H9 (cell line): ENCODE results near the gene ZNF586. TPM values are rescaled to one million over a fixed set of nuclear protein-coding genes. Genes with fewer than 3 reads are reported as not detected.

Experiments used
- DNase-seq: peaks from one replicate; pipeline ENCODE4 v3.0.0-alpha.2; 2017
- H2AFZ ChIP-seq: one replicate; pipeline ENCODE4 v1.6.1; 2013; ENCODE audit warnings: mild to moderate bottlenecking, low read length, control low read depth, moderate library complexity
- H2AK5ac ChIP-seq: 2 replicates; pipeline ENCODE4 v1.6.1; 2013; ENCODE audit warnings: low read length, control low read depth, mixed read lengths; ENCODE audit not compliant: insufficient read length
- H2BK120ac ChIP-seq: one replicate; pipeline ENCODE4 v1.6.1; 2013; ENCODE audit warnings: low read depth, mild to moderate bottlenecking, low read length, control low read depth, inconsistent platforms; ENCODE audit not compliant: poor library complexity, severe bottlenecking
- H2BK12ac ChIP-seq: 2 replicates; pipeline ENCODE4 v1.6.1; 2013; ENCODE audit warnings: low read length, control low read depth, mixed read lengths, low read depth; ENCODE audit not compliant: insufficient read length
- H2BK15ac ChIP-seq: 2 replicates; pipeline ENCODE4 v1.6.1; 2013; ENCODE audit warnings: low read depth, low read length, control low read depth
- H2BK20ac ChIP-seq: one replicate; pipeline ENCODE4 v1.6.1; 2013; ENCODE audit warnings: low read depth, mild to moderate bottlenecking, low read length, control low read depth, inconsistent platforms; ENCODE audit not compliant: poor library complexity, severe bottlenecking
- H2BK5ac ChIP-seq: 2 replicates; pipeline ENCODE4 v1.6.1; 2013; ENCODE audit warnings: low read length, control low read depth, mixed read lengths; ENCODE audit not compliant: insufficient read length
- H3K14ac ChIP-seq: 2 replicates; pipeline ENCODE4 v1.6.1; 2013; ENCODE audit warnings: low read length, control low read depth; ENCODE audit not compliant: insufficient read depth
- H3K18ac ChIP-seq: 2 replicates; pipeline ENCODE4 v1.6.1; 2013; ENCODE audit warnings: low read depth, mild to moderate bottlenecking, mixed read lengths, low read length, control low read depth; ENCODE audit not compliant: insufficient read length
- H3K23ac ChIP-seq: 2 replicates; pipeline ENCODE4 v1.6.1; 2013; ENCODE audit warnings: low read length, control low read depth, mixed read lengths, low read depth; ENCODE audit not compliant: insufficient read length
- H3K23me2 ChIP-seq: 2 replicates; pipeline ENCODE4 v1.6.1; 2013; ENCODE audit warnings: low read depth, mild to moderate bottlenecking, mixed read lengths, low read length, control low read depth; ENCODE audit not compliant: insufficient read length, poor library complexity, severe bottlenecking
- H3K27ac ChIP-seq: 2 replicates; pipeline ENCODE4 v1.5.1; 2013; ENCODE audit warnings: low read length, control low read depth, mixed read lengths, low read depth; ENCODE audit not compliant: insufficient read length
- H3K27me3 ChIP-seq: 2 replicates; pipeline ENCODE4 v1.6.1; 2013; ENCODE audit warnings: low read length, control low read depth, inconsistent platforms; ENCODE audit not compliant: insufficient read depth
- H3K4ac ChIP-seq: 2 replicates; pipeline ENCODE4 v1.6.1; 2013; ENCODE audit warnings: low read depth, mild to moderate bottlenecking, control low read depth, inconsistent platforms, low read length, moderate library complexity
- H3K4me1 ChIP-seq: 2 replicates; pipeline ENCODE4 v1.6.1; 2013; ENCODE audit warnings: low read length, control low read depth, inconsistent platforms; ENCODE audit not compliant: insufficient read depth
- H3K4me2 ChIP-seq: 2 replicates; pipeline ENCODE4 v1.6.1; 2013; ENCODE audit warnings: low read length, control low read depth, mixed read lengths; ENCODE audit not compliant: insufficient read length, insufficient read depth
- H3K56ac ChIP-seq: 2 replicates; pipeline ENCODE4 v1.6.1; 2013; ENCODE audit warnings: low read depth, mild to moderate bottlenecking, mixed read lengths, low read length, control low read depth; ENCODE audit not compliant: insufficient read length
- H3K79me1 ChIP-seq: 2 replicates; pipeline ENCODE4 v1.6.1; 2013; ENCODE audit warnings: low read depth, mild to moderate bottlenecking, moderate library complexity, low read length, control low read depth, inconsistent platforms; ENCODE audit not compliant: insufficient read depth, poor library complexity, severe bottlenecking
- H3K79me2 ChIP-seq: 2 replicates; pipeline ENCODE4 v1.6.1; 2013; ENCODE audit warnings: low read length, control low read depth, inconsistent platforms; ENCODE audit not compliant: insufficient read depth
- H3K9ac ChIP-seq: 2 replicates; pipeline ENCODE4 v1.6.1; 2013; ENCODE audit warnings: low read length, control low read depth, mixed read lengths; ENCODE audit not compliant: insufficient read length; ENCODE audit errors: extremely low read depth
- H3K9me3 ChIP-seq: one replicate; pipeline ENCODE4 v1.6.1; 2013; ENCODE audit warnings: low read depth, low read length, inconsistent platforms; ENCODE audit not compliant: control insufficient read depth
- H3T11ph ChIP-seq: one replicate; pipeline ENCODE4 v1.6.1; 2013; ENCODE audit warnings: mild to moderate bottlenecking, low read length, control low read depth, inconsistent platforms
- H4K20me1 ChIP-seq: one replicate; pipeline ENCODE4 v1.6.1; 2013; ENCODE audit not compliant: control insufficient read depth, insufficient read length, insufficient read depth
- H4K5ac ChIP-seq: 2 replicates; pipeline ENCODE4 v1.6.1; 2013; ENCODE audit warnings: low read depth, mild to moderate bottlenecking, mixed read lengths, low read length, control low read depth; ENCODE audit not compliant: insufficient read length
- H4K8ac ChIP-seq: replicated peaks from 2 replicates; pipeline ENCODE4 v1.6.1; 2013; ENCODE audit warnings: low read length, control low read depth, mixed read lengths, low read depth; ENCODE audit not compliant: insufficient read length
- H4K91ac ChIP-seq: 2 replicates; pipeline ENCODE4 v1.6.1; 2013; ENCODE audit warnings: low read depth, mild to moderate bottlenecking, moderate library complexity, mixed read lengths, low read length, control low read depth; ENCODE audit not compliant: insufficient read length
- H3K27ac Mint-ChIP-seq, 3 experiments: 2 replicates in 2 of 3; 3 replicates in 1 of 3; pipeline ENCODE4 v1.8.0; 2020 to 2021; ENCODE audit warnings: mixed read lengths in 3 of 3, mild to moderate bottlenecking in 1 of 3, moderate library complexity in 1 of 3
- H3K27me3 Mint-ChIP-seq: 2 replicates; pipeline ENCODE4 v1.8.0; 2021; ENCODE audit warnings: low read depth, mild to moderate bottlenecking, moderate library complexity, mixed read lengths
- H3K36me3 Mint-ChIP-seq, 3 experiments: 2 replicates in 2 of 3; 3 replicates in 1 of 3; pipeline ENCODE4 v1.8.0; 2020 to 2021; ENCODE audit warnings: low read depth in 3 of 3, mixed read lengths in 3 of 3; ENCODE audit not compliant: insufficient read depth in 1 of 3
- H3K4me1 Mint-ChIP-seq, 2 experiments: 2 replicates each; pipeline ENCODE4 v1.8.0; 2020; ENCODE audit warnings: mixed read lengths in 2 of 2
- H3K4me3 Mint-ChIP-seq, 2 experiments: 2 replicates in 1 of 2; 3 replicates in 1 of 2; pipeline ENCODE4 v1.8.0; 2020 to 2021; ENCODE audit warnings: mild to moderate bottlenecking in 2 of 2, mixed read lengths in 2 of 2, moderate library complexity in 1 of 2
- H3K9me3 Mint-ChIP-seq, 2 experiments: 2 replicates in 1 of 2; 3 replicates in 1 of 2; pipeline ENCODE4 v1.8.0; 2020; ENCODE audit warnings: mild to moderate bottlenecking in 2 of 2, mixed read lengths in 2 of 2, moderate library complexity in 1 of 2
- CTCF ChIP-seq: fragments of 200-600 bp; sonication (generic); conservative IDR thresholded peaks from 3 replicates; pipeline ENCODE4 v1.8.0; 2021; ENCODE audit warnings: antibody characterized with exemption, mild to moderate bottlenecking
- WGBS: extraction: QIAGEN DNeasy Blood & Tissue Kit; methylation state at CpG from one replicate; pipeline ENCODE4 v1.1.7; 2013; ENCODE audit warnings: missing lambda C conversion rate, low lambda C conversion rate, mixed read lengths; ENCODE audit not compliant: insufficient read length; ENCODE audit errors: extremely low coverage; 5-methylcytosine and 5-hydroxymethylcytosine counted together
- total RNA-seq: library from RNA; stranded (reverse); gene quantifications from 2 replicates; pipeline ENCODE4 v1.2.1, GENCODE V29; 2021

ZNF586 gene
- total RNA-seq, 1 experiment from 2014 or later, result 17.6 TPM

GRCh38 chr19:57786906-57787305, 17.4 kb downstream of the ZNF586 start:
- H3K9ac ChIP-seq, result no peak overlapping the region
- peaks cover 5 to 12% of the 10 kb centered on the region in 2 experiments for H3K4me1 Mint-ChIP-seq
- no peak overlapping the region for H3K4me2 ChIP-seq
- no peaks in the 10 kb centered on the region; the same call in 1 of the 2 replicates for H3K27me3 ChIP-seq
- no peak for TF ChIP-seq CTCF
- H3K18ac ChIP-seq, result no peak overlapping the region
- no CpG with 5 or more reads among the region's 5 CpGs for WGBS
- no peak overlapping the region for H3K56ac ChIP-seq
- no peak overlapping the region for H2AK5ac ChIP-seq
- H2BK20ac ChIP-seq, result no peak overlapping the region
- H2BK12ac ChIP-seq, result no peak overlapping the region
- no peak overlapping the region for H4K5ac ChIP-seq
- no peak overlapping the region for H3K27ac ChIP-seq
- H3K9me3 ChIP-seq, result no peaks in the 10 kb centered on the region
- H3K23ac ChIP-seq, result no peak overlapping the region
- no peak overlapping the region for H4K8ac ChIP-seq
- peak overlapping the region in 1 of 3 experiments; percentile 72; a peak in 1 of 7 replicates for H3K27ac Mint-ChIP-seq
- H3K4me1 ChIP-seq, result no peaks in the 10 kb centered on the region; the same call in 1 of the 2 replicates
- H3K4me3 Mint-ChIP-seq, result no peak overlapping the region
- peaks cover 2% of the 10 kb centered on the region for H3K27me3 Mint-ChIP-seq
- H3K23me2 ChIP-seq, result no peaks in the 10 kb centered on the region
- no peak overlapping the region for H4K91ac ChIP-seq
- H2BK5ac ChIP-seq, result no peak overlapping the region
- no peak overlapping the region for H3K4ac ChIP-seq
- no peak for DNase-seq
- no peak overlapping the region for H3T11ph ChIP-seq
- no peaks in the 10 kb centered on the region for H3K9me3 Mint-ChIP-seq
- no peak overlapping the region for H3K14ac ChIP-seq
- H2BK120ac ChIP-seq, result no peak overlapping the region
- H2AFZ ChIP-seq, result no peak overlapping the region
- no peaks in the 10 kb centered on the region for H4K20me1 ChIP-seq
- H3K79me2 ChIP-seq, result no peaks in the 10 kb centered on the region; the same call in 1 of the 2 replicates
- no peaks in the 10 kb centered on the region for H3K79me1 ChIP-seq
- H2BK15ac ChIP-seq, result no peak overlapping the region
- peaks cover 18 to 32% (median 26%) of the 10 kb centered on the region in 3 experiments; a peak in 6 of 7 replicates for H3K36me3 Mint-ChIP-seq
